Measurements from ENCODE around the gene DDX56. TPM values are rescaled to one million over a fixed set of nuclear protein-coding genes. Genes with fewer than 3 reads are reported as not detected.
"Not testable (repeated sequence)": the region's sequence is repeated elsewhere in the genome, so short reads cannot be mapped to it uniquely, and the experiment has no call there.

DDX56 gene
- total and polyA plus RNA-seq, 9 of the 15 experiments (the other 6 are each of a cell fraction or from before 2014, with no cell fraction given), result 33.0 to 145 (median 102) TPM

DNA sequence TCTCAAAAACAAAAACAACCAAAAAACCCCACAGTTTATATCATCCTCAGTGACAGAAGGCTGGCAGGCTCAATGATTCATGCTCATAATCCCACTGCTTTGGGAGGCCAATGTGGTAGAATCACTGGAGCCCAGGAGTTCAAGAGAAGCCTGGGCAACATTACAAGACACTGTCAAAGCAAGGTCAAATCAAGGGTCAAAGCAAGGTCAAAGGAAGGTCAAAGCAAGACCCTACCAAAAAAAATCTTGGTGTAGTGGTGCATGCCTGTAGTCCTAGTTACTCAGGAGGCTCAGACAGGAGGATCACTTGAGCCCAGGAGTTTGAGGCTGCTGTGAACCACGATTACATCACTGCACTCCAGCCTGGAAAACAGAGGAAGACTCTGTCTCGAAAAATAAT is 18.4 kb downstream of the DDX56 start:
- WGBS (ENCODE audit: insufficient coverage, low coverage, missing lambda C conversion rate), result 59% methylated on average over 2 of the region's 2 CpGs
- BruUV-seq (replicated peaks), result no TSS peak
- H3K27me3 ChIP-seq (ENCODE audit: control insufficient read depth in 2 of 2, insufficient read depth in 2 of 2, low read length in 2 of 2), result no peaks in the 10 kb centered on the region
- H3K79me2 ChIP-seq (ENCODE audit: control insufficient read depth, insufficient read depth, low read length), result no peaks in the 10 kb centered on the region
- ChIA-PET POLR2A (interaction anchor here (1.0 kb wide), 1 partner anchor 18 kb away, joined by 3 read pairs; no protein-coding TSS in a partner anchor), CTCF (ENCODE audit: low intra/inter-chr PET ratio) (no interaction called here)
- H4K20me1 ChIP-seq (replicated peaks; ENCODE audit: control insufficient read depth, insufficient read depth, low read length), result no peaks in the 10 kb centered on the region
- H3K9me3 ChIP-seq (replicated peaks; ENCODE audit: control insufficient read depth, insufficient read depth, low read depth, low read length), result no peaks in the 10 kb centered on the region
- intact Hi-C loops (cut with micrococcal nuclease) (no loop called here), in situ Hi-C loops (cut with MboI) (no loop called here)
- no peak overlapping the region for H3K27ac ChIP-seq (ENCODE audit: extremely low read depth, low read depth, low read length)
- no peak overlapping the region for H3K9ac ChIP-seq (ENCODE audit: insufficient read depth in 1 of 2, low read depth in 2 of 2, low read length in 2 of 2)
- H3K4me3 ChIP-seq, result no peak overlapping the region
- H3K4me1 ChIP-seq (replicated peaks in 1 of 2; ENCODE audit: control insufficient read depth in 2 of 2, insufficient read depth in 2 of 2, low read length in 2 of 2), result peaks cover 5% of the 10 kb centered on the region in 2 experiments; a peak in 3 of 5 replicates
- no peak overlapping the region for H3K4me2 ChIP-seq (ENCODE audit: insufficient read depth, low read length)
- DNase-seq (ENCODE audit: extremely low read depth in 1 of 4, low spot score in 3 of 4), result peak in 1 of 4 experiments; percentile 2
- no peak for FAIRE-seq
- H2AFZ ChIP-seq (ENCODE audit: low read depth, low read length), result no peak overlapping the region
- H3K9me1 ChIP-seq (ENCODE audit: control insufficient read depth, insufficient read depth, low read length), result no peaks in the 10 kb centered on the region
- H3K36me3 ChIP-seq (ENCODE audit: control insufficient read depth, insufficient read depth, low read length), result no peaks in the 10 kb centered on the region
- no peak for TF ChIP-seq MCM5 (IDR thresholded peaks at IDR 0.05; ENCODE audit: low read depth)
- TF ChIP-seq, protein P1, sequence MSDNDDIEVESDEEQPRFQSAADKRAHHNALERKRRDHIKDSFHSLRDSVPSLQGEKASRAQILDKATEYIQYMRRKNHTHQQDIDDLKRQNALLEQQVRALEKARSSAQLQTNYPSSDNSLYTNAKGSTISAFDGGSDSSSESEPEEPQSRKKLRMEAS (CRISPR knock-in tag; IDR thresholded peaks at IDR 0.05), result no peak
- TF ChIP-seq TRIM24 (IDR thresholded peaks at IDR 0.05), result 0 out of 4 replicates have a peak, but pooled peaks of 1 of the 2 experiments have one; percentile 8
- peak; percentile 93 for TF ChIP-seq ESRRA (IDR thresholded peaks at IDR 0.05; ENCODE audit: borderline replicate concordance, low read depth)
- ATAC-seq, result no peak

DNA sequence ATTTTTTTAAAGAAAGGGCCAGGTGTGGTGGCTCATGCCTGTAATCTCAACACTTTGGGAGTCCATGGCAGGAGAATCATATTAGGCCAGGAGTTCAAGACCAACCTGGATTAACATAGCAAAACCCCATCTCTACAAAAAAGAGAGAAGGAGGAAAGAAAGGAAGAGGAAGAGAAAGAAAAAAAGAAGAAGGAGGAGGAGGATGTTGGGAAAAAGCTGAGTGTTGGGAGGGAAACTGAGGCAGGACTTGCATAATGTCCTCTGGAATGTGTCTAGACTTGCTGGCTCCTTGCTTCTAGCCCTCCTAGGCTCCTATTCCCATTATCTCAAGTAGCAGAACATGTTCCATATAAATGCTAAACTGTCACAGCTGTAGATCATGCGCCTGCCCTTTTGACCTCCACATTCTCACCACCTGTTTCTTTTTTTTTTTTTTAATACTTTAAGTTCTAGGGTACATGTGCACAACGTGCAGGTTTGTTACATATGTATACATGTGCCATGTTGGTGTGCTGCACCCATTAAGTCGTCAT is 21.2 kb downstream of the DDX56 start:
- H3K27ac ChIP-seq (ENCODE audit: extremely low read depth, low read depth, low read length); H3K9ac ChIP-seq (ENCODE audit: insufficient read depth in 1 of 2, low read depth in 2 of 2, low read length in 2 of 2); in situ Hi-C loops (cut with MboI); H4K20me1 ChIP-seq (replicated peaks; ENCODE audit: control insufficient read depth, insufficient read depth, low read length); H3K36me3 ChIP-seq (ENCODE audit: control insufficient read depth, insufficient read depth, low read length); H3K79me2 ChIP-seq (ENCODE audit: control insufficient read depth, insufficient read depth, low read length); H3K4me3 ChIP-seq; intact Hi-C loops (cut with micrococcal nuclease); H3K27me3 ChIP-seq (ENCODE audit: control insufficient read depth in 2 of 2, insufficient read depth in 2 of 2, low read length in 2 of 2); H3K9me1 ChIP-seq (ENCODE audit: control insufficient read depth, insufficient read depth, low read length); H3K9me3 ChIP-seq (replicated peaks; ENCODE audit: control insufficient read depth, insufficient read depth, low read depth, low read length); BruUV-seq (replicated peaks); DNase-seq (ENCODE audit: extremely low read depth in 1 of 4, low spot score in 3 of 4); FAIRE-seq; CTCF ChIA-PET (ENCODE audit: low intra/inter-chr PET ratio): not testable (repeated sequence)
- Histone ChIP-seq H2AFZ (ENCODE audit: low read depth, low read length) (peak overlapping the region; percentile 78; the same call in 1 of the 2 replicates), H3K4me2 (ENCODE audit: insufficient read depth, low read length) (peak overlapping the region; percentile 58; the same call in 1 of the 2 replicates), H3K4me1 (replicated peaks in 1 of 2; ENCODE audit: control insufficient read depth in 2 of 2, insufficient read depth in 2 of 2, low read length in 2 of 2) (peaks cover 8 to 11% of the 10 kb centered on the region in 2 experiments; a peak in 4 of 5 replicates)
- POLR2A ChIA-PET, result interaction anchor here (0.5 to 2.0 kb wide), 5 partner anchors 8 to 144 kb away, joined by 3 to 7 read pairs (median 3); no protein-coding TSS in a partner anchor
- peak; percentile 62 for ATAC-seq
- 32% methylated on average over 2 of the region's 3 CpGs for WGBS (ENCODE audit: insufficient coverage, low coverage, missing lambda C conversion rate)
- TF ChIP-seq, protein P2, sequence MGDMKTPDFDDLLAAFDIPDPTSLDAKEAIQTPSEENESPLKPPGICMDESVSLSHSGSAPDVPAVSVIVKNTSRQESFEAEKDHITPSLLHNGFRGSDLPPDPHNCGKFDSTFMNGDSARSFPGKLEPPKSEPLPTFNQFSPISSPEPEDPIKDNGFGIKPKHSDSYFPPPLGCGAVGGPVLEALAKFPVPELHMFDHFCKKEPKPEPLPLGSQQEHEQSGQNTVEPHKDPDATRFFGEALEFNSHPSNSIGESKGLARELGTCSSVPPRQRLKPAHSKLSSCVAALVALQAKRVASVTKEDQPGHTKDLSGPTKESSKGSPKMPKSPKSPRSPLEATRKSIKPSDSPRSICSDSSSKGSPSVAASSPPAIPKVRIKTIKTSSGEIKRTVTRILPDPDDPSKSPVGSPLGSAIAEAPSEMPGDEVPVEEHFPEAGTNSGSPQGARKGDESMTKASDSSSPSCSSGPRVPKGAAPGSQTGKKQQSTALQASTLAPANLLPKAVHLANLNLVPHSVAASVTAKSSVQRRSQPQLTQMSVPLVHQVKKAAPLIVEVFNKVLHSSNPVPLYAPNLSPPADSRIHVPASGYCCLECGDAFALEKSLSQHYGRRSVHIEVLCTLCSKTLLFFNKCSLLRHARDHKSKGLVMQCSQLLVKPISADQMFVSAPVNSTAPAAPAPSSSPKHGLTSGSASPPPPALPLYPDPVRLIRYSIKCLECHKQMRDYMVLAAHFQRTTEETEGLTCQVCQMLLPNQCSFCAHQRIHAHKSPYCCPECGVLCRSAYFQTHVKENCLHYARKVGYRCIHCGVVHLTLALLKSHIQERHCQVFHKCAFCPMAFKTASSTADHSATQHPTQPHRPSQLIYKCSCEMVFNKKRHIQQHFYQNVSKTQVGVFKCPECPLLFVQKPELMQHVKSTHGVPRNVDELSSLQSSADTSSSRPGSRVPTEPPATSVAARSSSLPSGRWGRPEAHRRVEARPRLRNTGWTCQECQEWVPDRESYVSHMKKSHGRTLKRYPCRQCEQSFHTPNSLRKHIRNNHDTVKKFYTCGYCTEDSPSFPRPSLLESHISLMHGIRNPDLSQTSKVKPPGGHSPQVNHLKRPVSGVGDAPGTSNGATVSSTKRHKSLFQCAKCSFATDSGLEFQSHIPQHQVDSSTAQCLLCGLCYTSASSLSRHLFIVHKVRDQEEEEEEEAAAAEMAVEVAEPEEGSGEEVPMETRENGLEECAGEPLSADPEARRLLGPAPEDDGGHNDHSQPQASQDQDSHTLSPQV (IDR thresholded peaks at IDR 0.05), result 0 out of 2 replicates have a peak, but pooled peaks have one; percentile 25
- peak; percentile 72 for TF ChIP-seq NCOR1 (IDR thresholded peaks at IDR 0.05)
- peak; percentile 83 for TF ChIP-seq CBFA2T3 (IDR thresholded peaks at IDR 0.05)
- peak; percentile 69 for TF ChIP-seq CBFA2T2 (conservative IDR thresholded peaks at IDR 0.05)
- peak; percentile 12 for TF ChIP-seq DACH1 (IDR thresholded peaks at IDR 0.05; ENCODE audit: partially characterized antibody)
- TF ChIP-seq ARID1B (IDR thresholded peaks at IDR 0.05), result peak; percentile 69
- TF ChIP-seq DPF2 (IDR thresholded peaks at IDR 0.05), result peak; percentile 47; the same call in 1 of the 2 replicates
- TF ChIP-seq MTA2 (IDR thresholded peaks at IDR 0.05; ENCODE audit: low read depth), result peak; percentile 50; the same call in 1 of the 2 replicates
- TF ChIP-seq TRIM24 (IDR thresholded peaks at IDR 0.05), result 0 out of 4 replicates have a peak, but pooled peaks have one; percentile 17 to 23
- peak; percentile 46; the same call in 1 of the 2 replicates for TF ChIP-seq SMARCA4 (IDR thresholded peaks at IDR 0.05)
- TF ChIP-seq BCOR (IDR thresholded peaks at IDR 0.05), result peak; percentile 95
